HepG2 (cell line): ENCODE data around the gene DDX23. TPM values are rescaled to one million over a fixed set of nuclear protein-coding genes. Genes with fewer than 3 reads are reported as not detected.

Experiments used
- ATAC-seq: fragments of 200-7000 bp; cut with Tn5 transposase; 3 replicates; pipeline ENCODE4 v1.9.1; 2020; ENCODE audit warnings: mild to moderate bottlenecking, moderate library complexity
- BruUV-seq: library from RNA; stranded (reverse); fragments of 400-500 nt; replicated peaks from 2 replicates; lab custom pipeline; 2021; lab: Mats Ljungman, UMichigan
- CTCF ChIA-PET: fragments of 300-600 bp; formaldehyde crosslinking; extraction: SDS; loops from one replicate; lab custom pipeline; 2021; ENCODE audit warnings: low total read pairs, inconsistent platforms, low intra/inter-chr PET ratio; lab: Yijun Ruan, JAX
- POLR2A ChIA-PET: fragments of 350-600 bp; sonication (Branson Sonifier 250); formaldehyde crosslinking; loops from one replicate; lab custom pipeline; 2020; ENCODE audit warnings: antibody characterized with exemption, inconsistent platforms; lab: Yijun Ruan, JAX
- DNase-seq: peaks from one replicate; pipeline ENCODE4 v3.0.0-alpha.2; 2015; ENCODE audit warnings: low spot score
- FAIRE-seq: peaks from 3 replicates; lab custom pipeline; 2011; peaks lifted over from hg19 to GRCh38; lab: Jason Lieb, UNC
- H2AFZ ChIP-seq: one replicate; pipeline ENCODE4 v1.6.1; 2011; ENCODE audit warnings: low read length, inconsistent platforms
- H3K27ac ChIP-seq: fragments of 300-600 bp; 3 replicates; pipeline ENCODE4 v1.8.0; 2011; ENCODE audit warnings: mixed run types, mild to moderate bottlenecking, mixed read lengths, low read length, inconsistent platforms; ENCODE audit not compliant: insufficient read depth; ENCODE audit errors: extremely low read length
- H3K27me3 ChIP-seq, 2 experiments: fragments of 200-600 bp in 1 of 2; 2 replicates in 1 of 2; 3 replicates in 1 of 2; pipeline versions ENCODE4 v1.6.0 to v1.8.0; 2011; ENCODE audit warnings: low read length in 2 of 2, mild to moderate bottlenecking in 2 of 2, moderate library complexity in 2 of 2, inconsistent platforms in 1 of 2; ENCODE audit not compliant: insufficient read depth in 2 of 2, control insufficient read depth in 1 of 2
- H3K36me3 ChIP-seq, 2 experiments: fragments of 200-600 bp in 1 of 2; replicated peaks in 1 of 2; 2 replicates in 1 of 2; 3 replicates in 1 of 2; pipeline versions ENCODE4 v1.5.1 to v1.8.0; 2011; ENCODE audit warnings: low read length in 2 of 2, inconsistent platforms in 1 of 2; ENCODE audit not compliant: insufficient read depth in 2 of 2, control insufficient read depth in 1 of 2
- H3K4me1 ChIP-seq: 2 replicates; pipeline ENCODE4 v1.5.1; 2012; ENCODE audit warnings: low read length, inconsistent platforms; ENCODE audit not compliant: insufficient read depth
- H3K4me2 ChIP-seq: 2 replicates; pipeline ENCODE4 v1.6.0; 2011; ENCODE audit warnings: low read depth, low read length, inconsistent platforms
- H3K4me3 ChIP-seq, 3 experiments: fragments of 200-600 bp in 1 of 3; sonication (generic), shearing (Covaris generic) in 1 of 3; replicated peaks in 1 of 3; 2 replicates each; pipeline ENCODE4 v1.5.1; 2011 to 2016; ENCODE audit warnings: low read length in 3 of 3, inconsistent platforms in 2 of 3, low read depth in 2 of 3, mild to moderate bottlenecking in 2 of 3, control low read depth in 1 of 3, mixed read lengths in 1 of 3; ENCODE audit not compliant: insufficient read depth in 1 of 3
- H3K79me2 ChIP-seq: one replicate; pipeline ENCODE4 v1.6.1; 2011; ENCODE audit warnings: low read length, inconsistent platforms; ENCODE audit not compliant: insufficient read depth
- H3K9ac ChIP-seq: 2 replicates; pipeline ENCODE4 v1.6.0; 2011; ENCODE audit warnings: mild to moderate bottlenecking, low read depth, low read length, inconsistent platforms; ENCODE audit not compliant: insufficient read depth
- H3K9me3 ChIP-seq: 2 replicates; pipeline ENCODE4 v1.5.1; 2012; ENCODE audit warnings: mild to moderate bottlenecking, low read length
- H4K20me1 ChIP-seq: 2 replicates; pipeline ENCODE4 v1.6.0; 2011; ENCODE audit warnings: inconsistent platforms, mild to moderate bottlenecking, low read length, moderate library complexity; ENCODE audit not compliant: insufficient read depth
- ARID2 ChIP-seq: sonication (generic); formaldehyde crosslinking; IDR thresholded peaks from 2 replicates; pipeline ENCODE4 v1.8.1; 2022; ENCODE audit warnings: mild to moderate bottlenecking, missing genetic modification reagents, borderline replicate concordance
- CREM ChIP-seq, 2 experiments: sonication (generic) in 1 of 2; formaldehyde crosslinking in 1 of 2; IDR thresholded peaks; 2 replicates each; pipeline versions ENCODE4 v1.4.0 to v1.6.1; 2016 to 2020; ENCODE audit warnings: antibody characterized with exemption in 1 of 2, mild to moderate bottlenecking in 1 of 2, missing genetic modification reagents in 1 of 2
- FOXA3 ChIP-seq: IDR thresholded peaks from 2 replicates; pipeline ENCODE4 v1.6.1; 2016; ENCODE audit warnings: missing genetic modification reagents, missing compliant biosample characterization
- FOXP1 ChIP-seq, 2 experiments: fragments of 450-650 bp in 1 of 2; IDR thresholded peaks; 2 replicates each; pipeline ENCODE4 v1.6.1; 2017 to 2018; ENCODE audit warnings: antibody characterized with exemption in 1 of 2
- HDAC1 ChIP-seq: sonication (generic); formaldehyde crosslinking; IDR thresholded peaks from 2 replicates; pipeline ENCODE4 v1.5.1; 2020; ENCODE audit warnings: mild to moderate bottlenecking, missing genetic modification reagents
- NPAS2 ChIP-seq: sonication (generic); formaldehyde crosslinking; IDR thresholded peaks from 2 replicates; pipeline ENCODE4 v1.8.0; 2022; ENCODE audit warnings: mild to moderate bottlenecking, missing genetic modification reagents, borderline replicate concordance
- NR2F6 ChIP-seq, 2 experiments: IDR thresholded peaks; 2 replicates each; pipeline ENCODE4 v1.6.1; 2016; ENCODE audit warnings: antibody characterized with exemption in 1 of 2, mild to moderate bottlenecking in 1 of 2
- PRPF4 ChIP-seq: fragments of 200-400 bp; formaldehyde crosslinking; IDR thresholded peaks from 2 replicates; pipeline ENCODE4 v1.6.1; 2016; ENCODE audit warnings: low read length, low read depth; ENCODE audit not compliant: poor library complexity, severe bottlenecking
- SCMH1 ChIP-seq: sonication (generic); formaldehyde crosslinking; IDR thresholded peaks from 2 replicates; pipeline ENCODE4 v1.9.0; 2021; ENCODE audit warnings: missing genetic modification reagents, mild to moderate bottlenecking, borderline replicate concordance
- SOX13 ChIP-seq, 3 experiments: fragments of 450-650 bp in 1 of 3; sonication (generic) in 1 of 3; formaldehyde crosslinking in 1 of 3; IDR thresholded peaks in 2 of 3; conservative IDR thresholded peaks in 1 of 3; 2 replicates each; pipeline versions ENCODE4 v1.5.0 to v1.6.1; 2016 to 2020; ENCODE audit warnings: antibody characterized with exemption in 1 of 3, mild to moderate bottlenecking in 1 of 3, missing compliant biosample characterization in 1 of 3, missing genetic modification reagents in 1 of 3, moderate library complexity in 1 of 3
- SP1 ChIP-seq, 2 experiments: fragments of 450-650 bp in 1 of 2; sonication (generic) in 1 of 2; formaldehyde crosslinking in 1 of 2; IDR thresholded peaks; 2 replicates each; pipeline versions ENCODE4 v1.4.0 to v1.6.1; 2016 to 2020; ENCODE audit warnings: missing genetic modification reagents in 1 of 2
- SRSF4 ChIP-seq: fragments of 200-400 bp; formaldehyde crosslinking; IDR thresholded peaks from one replicate; pipeline ENCODE4 v1.6.1; 2018; ENCODE audit warnings: mild to moderate bottlenecking, low read depth, low read length, moderate library complexity; ENCODE audit not compliant: poor library complexity, severe bottlenecking
- TBX3 ChIP-seq: fragments of 450-650 bp; IDR thresholded peaks from 2 replicates; pipeline ENCODE4 v1.6.1; 2017; ENCODE audit warnings: antibody characterized with exemption, mild to moderate bottlenecking, inconsistent platforms, borderline replicate concordance
- TCF12 ChIP-seq, 2 experiments: fragments of 450-650 bp in 1 of 2; sonication (generic) in 1 of 2; formaldehyde crosslinking in 1 of 2; IDR thresholded peaks; 2 replicates each; pipeline versions ENCODE4 v1.6.1 to v1.8.0; 2017 to 2022; ENCODE audit warnings: antibody characterized with exemption in 1 of 2, mild to moderate bottlenecking in 1 of 2, missing genetic modification reagents in 1 of 2, moderate library complexity in 1 of 2
- TOPORS ChIP-seq: sonication (generic); formaldehyde crosslinking; IDR thresholded peaks from 2 replicates; pipeline ENCODE4 v1.8.0; 2023; ENCODE audit warnings: mild to moderate bottlenecking, missing genetic modification reagents
- ZNF263 ChIP-seq: sonication (generic); formaldehyde crosslinking; IDR thresholded peaks from 2 replicates; pipeline ENCODE4 v1.4.0; 2020; ENCODE audit warnings: missing genetic modification reagents
- ZNF549 ChIP-seq: sonication (generic); formaldehyde crosslinking; IDR thresholded peaks from 2 replicates; pipeline ENCODE4 v1.5.0; 2020; ENCODE audit warnings: missing genetic modification reagents
- ZNF782 ChIP-seq: sonication (generic); formaldehyde crosslinking; IDR thresholded peaks from 2 replicates; pipeline ENCODE4 v1.4.0; 2020; ENCODE audit warnings: missing genetic modification reagents, mild to moderate bottlenecking, borderline replicate concordance
- WGBS: methylation state at CpG from one replicate; pipeline ENCODE4 v1.1.6; 2017; ENCODE audit warnings: low lambda C conversion rate; 5-methylcytosine and 5-hydroxymethylcytosine counted together
- in situ Hi-C: cut with HindIII; loops from 2 replicates; pipeline ENCODE4 v1.10.0; 2017; ENCODE audit warnings: low pct_unique_long_range_greater_than_20kb; ENCODE audit not compliant: extremely low pct_ligation_motif_present
- intact Hi-C: fragments of 100-400 bp; cut with micrococcal nuclease; formaldehyde crosslinking; loops from one replicate; pipeline ENCODE4 v1.10.0; 2022; ENCODE audit not compliant: unreplicated experiment
- polyA plus RNA-seq, 8 experiments: library from polyadenylated mRNA; depleted of rRNA in 3 of 8; stranded (reverse) in 7 of 8; unstranded in 1 of 8; fragments of >200 nt; fragmentation: Illumina TruSeq in 4 of 8; extraction: Trizol in 4 of 8; gene quantifications; 2 replicates each; pipeline versions ENCODE4 v1.2.1 to v1.2.3, GENCODE V29; 2011 to 2016; ENCODE audit warnings: low read depth in 4 of 8, missing spikeins in 1 of 8, mixed read lengths in 1 of 8; ENCODE audit not compliant: insufficient read depth in 1 of 8
- total RNA-seq, 5 experiments: library from RNA; depleted of rRNA; stranded (reverse); fragments of >200 nt; fragmentation: Illumina TruSeq; extraction: Trizol; gene quantifications; 2 replicates each; pipeline ENCODE4 v1.2.3, GENCODE V29; 2016; ENCODE audit warnings: low read depth in 1 of 5
- TF ChIP-seq, protein P1 (sequence below): sonication (generic); IDR thresholded peaks from 2 replicates; pipeline ENCODE4 v1.6.1; 2016; ENCODE audit warnings: low read depth, borderline replicate concordance
- TF ChIP-seq, protein P2 (sequence below): fragments of 450-650 bp; IDR thresholded peaks from 2 replicates; pipeline ENCODE4 v1.6.1; 2016
- TF ChIP-seq, protein P3 (sequence below): sonication (generic); formaldehyde crosslinking; IDR thresholded peaks from 2 replicates; pipeline ENCODE4 v1.5.0; 2020; ENCODE audit warnings: missing genetic modification reagents, mild to moderate bottlenecking, borderline replicate concordance

DDX23 gene
- total and polyA plus RNA-seq, 2 of the 13 experiments (the other 11 are each of a cell fraction or from before 2014, with no cell fraction given), result 35.7 to 90.0 TPM

DNA sequence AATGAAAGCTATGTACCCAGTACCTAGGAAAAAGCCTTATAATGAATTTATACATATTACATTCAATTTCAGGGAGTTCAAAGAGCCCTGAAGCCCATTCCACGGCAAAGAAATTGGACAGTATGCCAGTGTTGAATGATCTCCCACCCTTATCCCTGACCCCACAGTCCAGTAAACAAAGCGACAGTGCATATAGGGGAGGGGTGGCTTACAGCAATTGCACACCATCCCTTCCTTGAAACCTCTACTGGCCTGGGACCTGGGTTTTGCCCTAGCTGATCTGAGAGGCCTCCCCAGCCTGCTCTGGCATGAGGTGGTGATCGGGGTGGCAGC, 31.0 kb upstream of the DDX23 start:
- no peak for DNase-seq
- H3K79me2 ChIP-seq, result no peaks in the 10 kb centered on the region
- H3K4me1 ChIP-seq, result peaks cover 90% of the 10 kb centered on the region
- H3K9ac ChIP-seq, result no peak overlapping the region
- H4K20me1 ChIP-seq, result no peaks in the 10 kb centered on the region
- intact Hi-C loops (loop anchor here (1.0 to 2.0 kb wide), 2 partner anchors 16 to 201 kb away; partner anchors contain the start of gene KANSL2), in situ Hi-C loops (no loop called here)
- no TSS peak for BruUV-seq
- ATAC-seq, result peak; percentile 57
- H2AFZ ChIP-seq, result no peak overlapping the region
- H3K9me3 ChIP-seq, result no peaks in the 10 kb centered on the region
- peak overlapping the region; percentile 93 for H3K4me2 ChIP-seq
- no peaks in the 10 kb centered on the region for H3K36me3 ChIP-seq
- POLR2A ChIA-PET, result interaction anchor here (1.1 to 3.7 kb wide), 7 partner anchors 10 to 115 kb away, joined by 3 to 52 read pairs (median 4); partner anchors contain the start of genes DDX23 and RND1
- H3K4me3 ChIP-seq, result peak overlapping the region; percentile 23 to 64 (median 37); a peak in 4 of 6 replicates
- FAIRE-seq, result no peak
- 5% methylated on average over 2 of the region's 3 CpGs for WGBS
- no peak overlapping the region for H3K27ac ChIP-seq
- CTCF ChIA-PET, result no interaction called here
- peaks cover 2 to 19% of the 10 kb centered on the region in 2 experiments; a peak in 3 of 5 replicates for H3K27me3 ChIP-seq
- no peak for TF ChIP-seq HDAC1 (CRISPR knock-in tag)
- no peak for TF ChIP-seq ZNF549 (CRISPR knock-in tag)
- TF ChIP-seq TOPORS (CRISPR knock-in tag), result no peak
- TF ChIP-seq ZNF782 (CRISPR knock-in tag), result no peak
- TF ChIP-seq TCF12 (IDR thresholded peaks at IDR 0.05), result no peak
- TF ChIP-seq TCF12 (CRISPR knock-in tag; IDR thresholded peaks at IDR 0.05), result no peak
- TF ChIP-seq, protein P1, sequence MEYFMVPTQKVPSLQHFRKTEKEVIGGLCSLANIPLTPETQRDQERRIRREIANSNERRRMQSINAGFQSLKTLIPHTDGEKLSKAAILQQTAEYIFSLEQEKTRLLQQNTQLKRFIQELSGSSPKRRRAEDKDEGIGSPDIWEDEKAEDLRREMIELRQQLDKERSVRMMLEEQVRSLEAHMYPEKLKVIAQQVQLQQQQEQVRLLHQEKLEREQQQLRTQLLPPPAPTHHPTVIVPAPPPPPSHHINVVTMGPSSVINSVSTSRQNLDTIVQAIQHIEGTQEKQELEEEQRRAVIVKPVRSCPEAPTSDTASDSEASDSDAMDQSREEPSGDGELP, result no peak
- TF ChIP-seq SRSF4, result no peak
- TF ChIP-seq SP1 (IDR thresholded peaks at IDR 0.05), result no peak
- TF ChIP-seq SP1 (CRISPR knock-in tag; IDR thresholded peaks at IDR 0.05), result no peak
- TF ChIP-seq PRPF4, result no peak
- no peak for TF ChIP-seq ZNF263 (CRISPR knock-in tag)
- TF ChIP-seq SOX13 (IDR thresholded peaks at IDR 0.05), result no peak
- peak in 1 of 2 experiments; percentile 43; a peak in 1 of 4 replicates for TF ChIP-seq SOX13 (CRISPR knock-in tag; conservative IDR thresholded peaks at IDR 0.05 in 1 of 2, IDR thresholded peaks at IDR 0.05 in 1 of 2)
- no peak for TF ChIP-seq NPAS2 (CRISPR knock-in tag)
- TF ChIP-seq TBX3, result no peak
- peak; percentile 33; the same call in 1 of the 2 replicates for TF ChIP-seq FOXA3 (CRISPR knock-in tag)
- no peak for TF ChIP-seq CREM (IDR thresholded peaks at IDR 0.05)
- no peak for TF ChIP-seq CREM (CRISPR knock-in tag; IDR thresholded peaks at IDR 0.05)
- TF ChIP-seq ARID2 (CRISPR knock-in tag), result 0 out of 2 replicates have a peak, but pooled peaks have one; percentile 54
- no peak for TF ChIP-seq SCMH1 (CRISPR knock-in tag)
- TF ChIP-seq FOXP1 (IDR thresholded peaks at IDR 0.05), result no peak
- TF ChIP-seq FOXP1 (CRISPR knock-in tag; IDR thresholded peaks at IDR 0.05), result peak; percentile 46; the same call in 1 of the 2 replicates
- TF ChIP-seq, protein P2, sequence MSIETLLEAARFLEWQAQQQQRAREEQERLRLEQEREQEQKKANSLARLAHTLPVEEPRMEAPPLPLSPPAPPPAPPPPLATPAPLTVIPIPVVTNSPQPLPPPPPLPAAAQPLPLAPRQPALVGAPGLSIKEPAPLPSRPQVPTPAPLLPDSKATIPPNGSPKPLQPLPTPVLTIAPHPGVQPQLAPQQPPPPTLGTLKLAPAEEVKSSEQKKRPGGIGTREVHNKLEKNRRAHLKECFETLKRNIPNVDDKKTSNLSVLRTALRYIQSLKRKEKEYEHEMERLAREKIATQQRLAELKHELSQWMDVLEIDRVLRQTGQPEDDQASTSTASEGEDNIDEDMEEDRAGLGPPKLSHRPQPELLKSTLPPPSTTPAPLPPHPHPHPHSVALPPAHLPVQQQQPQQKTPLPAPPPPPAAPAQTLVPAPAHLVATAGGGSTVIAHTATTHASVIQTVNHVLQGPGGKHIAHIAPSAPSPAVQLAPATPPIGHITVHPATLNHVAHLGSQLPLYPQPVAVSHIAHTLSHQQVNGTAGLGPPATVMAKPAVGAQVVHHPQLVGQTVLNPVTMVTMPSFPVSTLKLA, result no peak
- TF ChIP-seq, protein P3, sequence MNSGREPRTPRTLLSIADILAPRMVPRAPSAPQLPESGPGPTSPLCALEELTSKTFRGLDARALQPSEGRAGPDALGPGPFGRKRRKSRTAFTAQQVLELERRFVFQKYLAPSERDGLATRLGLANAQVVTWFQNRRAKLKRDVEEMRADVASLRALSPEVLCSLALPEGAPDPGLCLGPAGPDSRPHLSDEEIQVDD (CRISPR knock-in tag), result no peak
- TF ChIP-seq NR2F6 (IDR thresholded peaks at IDR 0.05), result no peak
- peak; percentile 67 for TF ChIP-seq NR2F6 (CRISPR knock-in tag; IDR thresholded peaks at IDR 0.05)
